Ovary (tissue), 3 donors: ENCODE measurements around the gene SS18L1.

Experiments
- CTCF ChIP-seq, 3 donors: fragments of 450-650 bp in 2 of 3; fragments of 200-600 bp in 1 of 3; IDR thresholded peaks; one replicate each; pipeline versions ENCODE4 v1.5.1 to v1.8.0; 2016 to 2022; ENCODE audit warnings: antibody characterized with exemption in 3 of 3, mild to moderate bottlenecking in 1 of 3
- POLR2A ChIP-seq: fragments of 450-650 bp; IDR thresholded peaks from one replicate; pipeline ENCODE4 v1.6.1; 2017; ENCODE audit warnings: antibody characterized with exemption, mild to moderate bottlenecking, moderate library complexity
- donor health status: DM: no; HTN: no; CAD: no.

- TF ChIP-seq CTCF (IDR thresholded peaks at IDR 0.05): no peak
- TF ChIP-seq POLR2A: no peak
These were observed 51.5 kb downstream of the SS18L1 start for GRCh38 chr20:62195075-62195405.
